Measurements from ENCODE around the gene ZC3HAV1L. TPM values are rescaled to one million over a fixed set of nuclear protein-coding genes. Genes with fewer than 3 reads are reported as not detected.

The ZC3HAV1L gene
- total and polyA plus RNA-seq, 2 of the 8 experiments (the other 6 are each of a cell fraction or from before 2014, with no cell fraction given), result 5.2 to 7.0 TPM

GRCh38 chr7:139016931-139017511 is 18.8 kb downstream of the ZC3HAV1L start (continued):
- TF ChIP-seq RAD21 (IDR thresholded peaks at IDR 0.05 in 1 of 2, conservative IDR thresholded peaks at IDR 0.05 in 1 of 2; ENCODE audit: low read depth in 2 of 2, low read length in 2 of 2) (peak; percentile 75 to 78), SUZ12 (IDR thresholded peaks at IDR 0.05; ENCODE audit: low read length) (no peak), EP300 (IDR thresholded peaks at IDR 0.05; ENCODE audit: borderline replicate concordance in 1 of 2, low read depth in 2 of 2, low read length in 2 of 2) (no peak)
